SK-N-SH (cell line): Measurements from ENCODE around the gene WASF2. TPM values are rescaled to one million over a fixed set of nuclear protein-coding genes. Genes with fewer than 3 reads are reported as not detected.

Experiments
- CTCF ChIA-PET: fragments of 300-600, 350-600 bp; formaldehyde crosslinking; extraction: SDS; loops from one replicate; lab custom pipeline; 2021; lab: Yijun Ruan, JAX
- POLR2A ChIA-PET: fragments of 350-600 bp; sonication (Branson Sonifier 250); formaldehyde crosslinking; extraction: SDS; loops from one replicate; lab custom pipeline; 2020; ENCODE audit warnings: antibody characterized with exemption, inconsistent platforms; lab: Yijun Ruan, JAX
- DNase-seq: peaks from one replicate; pipeline ENCODE4 v3.0.0; 2012
- H2AFZ ChIP-seq: fragments of 200-600 bp; sonication (generic); 2 replicates; pipeline ENCODE4 v1.8.1; 2016; ENCODE audit warnings: antibody characterized with exemption, mild to moderate bottlenecking, low read depth
- H3F3A ChIP-seq: fragments of 200-600 bp; sonication (generic); replicated peaks from 2 replicates; pipeline ENCODE3; 2016; ENCODE audit warnings: antibody characterized with exemption, mild to moderate bottlenecking; ENCODE audit not compliant: insufficient read depth
- H3K27ac ChIP-seq, 2 experiments: fragments of 200-500 bp in 1 of 2; fragments of 200-600 bp in 1 of 2; sonication (Bioruptor generic) in 1 of 2; sonication (generic), shearing (Covaris generic) in 1 of 2; 2 replicates each; pipeline versions ENCODE4 v1.5.1 to v1.6.1; 2014 to 2016; ENCODE audit warnings: low read depth in 2 of 2, inconsistent platforms in 1 of 2, low read length in 1 of 2, mild to moderate bottlenecking in 1 of 2, mixed read lengths in 1 of 2
- H3K27me3 ChIP-seq: fragments of 200-600 bp; sonication (generic), shearing (Covaris generic); 2 replicates; pipeline ENCODE4 v1.6.1; 2016; ENCODE audit warnings: mixed run types; ENCODE audit not compliant: insufficient read depth
- H3K36me3 ChIP-seq, 2 experiments: fragments of 200-500 bp in 1 of 2; fragments of 200-600 bp in 1 of 2; sonication (Bioruptor generic) in 1 of 2; sonication (generic) in 1 of 2; replicated peaks in 1 of 2; 2 replicates each; pipeline versions ENCODE3 to v1.5.1; 2014 to 2016; ENCODE audit warnings: low read length in 1 of 2, mild to moderate bottlenecking in 1 of 2; ENCODE audit not compliant: insufficient read depth in 2 of 2, control insufficient read depth in 1 of 2
- H3K4me1 ChIP-seq, 2 experiments: fragments of 200-500 bp in 1 of 2; fragments of 200-600 bp in 1 of 2; sonication (Bioruptor generic) in 1 of 2; sonication (generic), shearing (Covaris generic) in 1 of 2; 2 replicates each; pipeline versions ENCODE4 v1.5.1 to v1.6.1; 2014 to 2016; ENCODE audit warnings: low read depth in 1 of 2, low read length in 1 of 2, mixed run types in 1 of 2; ENCODE audit not compliant: insufficient read depth in 2 of 2, control insufficient read depth in 1 of 2
- H3K4me2 ChIP-seq: fragments of 200-600 bp; sonication (generic), shearing (Covaris generic); 2 replicates; pipeline ENCODE4 v1.6.1; 2017; ENCODE audit warnings: mixed run types
- H3K4me3 ChIP-seq, 2 experiments: fragments of 200-500 bp in 1 of 2; fragments of 200-600 bp in 1 of 2; sonication (Bioruptor generic) in 1 of 2; sonication (generic), shearing (Covaris generic) in 1 of 2; 2 replicates each; pipeline versions ENCODE4 v1.5.1 to v1.8.1; 2014 to 2016; ENCODE audit warnings: low read depth in 2 of 2, inconsistent platforms in 1 of 2, low read length in 1 of 2, mild to moderate bottlenecking in 1 of 2, mixed read lengths in 1 of 2, moderate library complexity in 1 of 2
- H3K79me2 ChIP-seq: fragments of 200-600 bp; sonication (generic); 2 replicates; pipeline ENCODE4 v1.8.1; 2017; ENCODE audit warnings: mild to moderate bottlenecking; ENCODE audit not compliant: insufficient read depth
- H3K9ac ChIP-seq: fragments of 200-600 bp; sonication (generic); 2 replicates; pipeline ENCODE4 v1.6.1; 2017; ENCODE audit warnings: mixed run types
- H3K9me2 ChIP-seq: fragments of 200-600 bp; sonication (generic); 2 replicates; pipeline ENCODE4 v1.6.1; 2017; ENCODE audit warnings: mixed run types
- H3K9me3 ChIP-seq: fragments of 200-600 bp; sonication (generic); 2 replicates; pipeline ENCODE4 v1.6.1; 2017; ENCODE audit warnings: mixed run types, mild to moderate bottlenecking, moderate library complexity
- H4K20me1 ChIP-seq: fragments of 200-600 bp; sonication (generic); 2 replicates; pipeline ENCODE4 v1.6.1; 2017; ENCODE audit warnings: mild to moderate bottlenecking, mixed run types; ENCODE audit not compliant: insufficient read depth
- ELF1 ChIP-seq: IDR thresholded peaks from 2 replicates; pipeline ENCODE4 v1.4.0; 2012
- EP300 ChIP-seq, 2 experiments: IDR thresholded peaks; 2 replicates each; pipeline versions ENCODE4 v1.4.0 to v1.6.1; 2012; ENCODE audit warnings: borderline replicate concordance in 1 of 2, low read depth in 1 of 2, low read length in 1 of 2
- FOSL2 ChIP-seq: IDR thresholded peaks from 2 replicates; pipeline ENCODE4 v1.4.0; 2012; ENCODE audit warnings: low read depth, mild to moderate bottlenecking, moderate library complexity, borderline replicate concordance
- FOXJ3 ChIP-seq: sonication (generic); formaldehyde crosslinking; IDR thresholded peaks from 2 replicates; pipeline ENCODE4 v1.5.1; 2020; ENCODE audit warnings: mild to moderate bottlenecking, missing genetic modification reagents
- GATA2 ChIP-seq: sonication (generic); formaldehyde crosslinking; IDR thresholded peaks from 2 replicates; pipeline ENCODE4 v1.5.0; 2020; ENCODE audit warnings: mild to moderate bottlenecking, missing genetic modification reagents
- IRF3 ChIP-seq: fragments of 150-350 bp; IDR thresholded peaks from 2 replicates; pipeline ENCODE4 v1.6.1; 2016; ENCODE audit warnings: mild to moderate bottlenecking, low read depth, low read length
- JUND ChIP-seq: IDR thresholded peaks from 2 replicates; pipeline ENCODE4 v1.4.0; 2012
- MXI1 ChIP-seq: IDR thresholded peaks from 2 replicates; pipeline ENCODE4 v1.6.1; 2012; ENCODE audit warnings: mild to moderate bottlenecking, low read depth, low read length, improper control_type of control experiment
- NRF1 ChIP-seq: IDR thresholded peaks from 2 replicates; pipeline ENCODE4 v1.6.1; 2012; ENCODE audit warnings: low read depth, mild to moderate bottlenecking, low read length
- RXRA ChIP-seq: IDR thresholded peaks from 2 replicates; pipeline ENCODE4 v1.4.0; 2012; ENCODE audit warnings: low read depth, mild to moderate bottlenecking, borderline replicate concordance
- WGBS: methylation state at CpG from one replicate; pipeline ENCODE4 v1.1.6; 2017; ENCODE audit warnings: low lambda C conversion rate; 5-methylcytosine and 5-hydroxymethylcytosine counted together
- polyA plus RNA-seq, 3 experiments: library from polyadenylated mRNA; depleted of rRNA; stranded (reverse); fragments of >200 nt; gene quantifications; 2 replicates each; pipeline ENCODE4 v1.2.3, GENCODE V29; 2012
- TF ChIP-seq, protein P1 (sequence below): IDR thresholded peaks from 2 replicates; pipeline ENCODE4; 2012

Gene WASF2
- polyA plus RNA-seq, 1 of the 3 experiments (the other 2 are of a cell fraction): 27.1 TPM

GRCh38 chr1:27527223-27527889 lies 37.4 kb upstream of the WASF2 start:
- 87% methylated on average over 23 of the region's 27 CpGs for WGBS
- Histone ChIP-seq H4K20me1 (no peaks in the 10 kb centered on the region), H3K9ac (no peak overlapping the region), H2AFZ (no peak overlapping the region), H3K4me1 (peaks cover 3 to 56% of the 10 kb centered on the region in 2 experiments; a peak in 1 of 4 replicates), H3F3A (no peaks in the 10 kb centered on the region), H3K9me2 (no peaks in the 10 kb centered on the region), H3K9me3 (no peaks in the 10 kb centered on the region), H3K27me3 (no peaks in the 10 kb centered on the region), H3K36me3 (peaks cover 0 to 4% of the 10 kb centered on the region in 2 experiments), H3K27ac (no peak overlapping the region; a peak in 1 of 4 replicates), H3K4me3 (no peak overlapping the region), H3K79me2 (no peaks in the 10 kb centered on the region), H3K4me2 (no peak overlapping the region)
- peak; percentile 80 for DNase-seq
- ChIA-PET POLR2A (interaction anchor here (0.8 to 1.0 kb wide), 2 partner anchors 8 to 9 kb away, joined by 3 to 4 read pairs; no protein-coding TSS in a partner anchor), CTCF (interaction anchor here (1.0 to 3.6 kb wide), 5 partner anchors 23 to 134 kb away, joined by 3 to 19 read pairs (median 4); no protein-coding TSS in a partner anchor)
- TF ChIP-seq IRF3: no peak
- no peak for TF ChIP-seq NRF1
- TF ChIP-seq, protein P1, sequence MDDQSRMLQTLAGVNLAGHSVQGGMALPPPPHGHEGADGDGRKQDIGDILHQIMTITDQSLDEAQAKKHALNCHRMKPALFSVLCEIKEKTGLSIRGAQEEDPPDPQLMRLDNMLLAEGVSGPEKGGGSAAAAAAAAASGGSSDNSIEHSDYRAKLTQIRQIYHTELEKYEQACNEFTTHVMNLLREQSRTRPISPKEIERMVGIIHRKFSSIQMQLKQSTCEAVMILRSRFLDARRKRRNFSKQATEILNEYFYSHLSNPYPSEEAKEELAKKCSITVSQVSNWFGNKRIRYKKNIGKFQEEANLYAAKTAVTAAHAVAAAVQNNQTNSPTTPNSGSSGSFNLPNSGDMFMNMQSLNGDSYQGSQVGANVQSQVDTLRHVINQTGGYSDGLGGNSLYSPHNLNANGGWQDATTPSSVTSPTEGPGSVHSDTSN: no peak
- TF ChIP-seq FOXJ3 (CRISPR knock-in tag): 0 out of 2 replicates have a peak, but pooled peaks have one; percentile 9
- no peak for TF ChIP-seq RXRA
- 0 out of 2 replicates have a peak, but pooled peaks have one; percentile 41 for TF ChIP-seq MXI1
- no peak for TF ChIP-seq EP300 (IDR thresholded peaks at IDR 0.05; ENCODE audit: borderline replicate concordance in 1 of 2, low read depth in 1 of 2, low read length in 1 of 2)
- no peak for TF ChIP-seq JUND
- TF ChIP-seq GATA2: no peak
- no peak for TF ChIP-seq FOSL2

DNA sequence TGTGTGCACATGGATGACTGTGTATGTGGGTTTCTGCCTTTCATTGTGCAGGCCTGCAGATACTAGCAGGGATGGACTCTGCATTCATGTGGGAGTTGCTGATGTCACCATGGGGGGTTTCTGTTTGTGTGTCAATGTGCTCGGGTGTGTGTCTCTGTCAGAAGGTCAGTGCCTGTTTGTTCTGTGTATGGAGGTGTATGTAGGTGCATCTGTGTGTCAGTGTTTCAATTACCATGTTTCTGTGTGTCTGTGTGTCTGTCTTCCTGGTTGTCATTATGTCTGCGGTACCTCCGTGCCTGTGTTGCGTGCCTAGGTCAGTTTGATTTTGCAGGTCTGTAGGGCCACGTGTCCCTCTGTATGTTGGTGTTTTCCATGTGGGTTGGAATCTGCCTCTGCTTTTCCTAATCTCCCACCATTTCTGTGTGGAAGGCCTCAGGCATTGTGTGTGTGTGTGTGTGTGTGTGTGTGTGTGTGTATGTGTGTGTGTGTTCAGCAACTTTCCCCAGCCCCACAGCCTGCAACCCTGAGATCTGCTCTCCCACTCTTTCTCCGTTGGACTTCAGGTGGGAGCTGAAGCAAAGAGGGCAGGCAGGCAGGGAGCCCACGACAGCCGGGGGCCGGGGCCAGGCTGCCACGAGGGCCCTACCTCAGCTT lies 36.7 kb upstream of the WASF2 start:
- Histone ChIP-seq H3F3A (no peaks in the 10 kb centered on the region), H3K4me2 (no peak overlapping the region), H3K9me2 (no peaks in the 10 kb centered on the region), H3K79me2 (no peaks in the 10 kb centered on the region), H3K4me1 (peaks cover 3 to 62% of the 10 kb centered on the region in 2 experiments; a peak in 1 of 4 replicates), H3K36me3 (peaks cover 0 to 4% of the 10 kb centered on the region in 2 experiments), H3K9ac (no peak overlapping the region), H3K27ac (no peak overlapping the region; a peak in 1 of 4 replicates), H2AFZ (no peak overlapping the region), H4K20me1 (no peaks in the 10 kb centered on the region), H3K4me3 (no peak overlapping the region), H3K9me3 (no peaks in the 10 kb centered on the region), H3K27me3 (no peaks in the 10 kb centered on the region)
- no peak for DNase-seq
- CTCF ChIA-PET: interaction anchor here (1.0 to 3.6 kb wide), 4 partner anchors 12 to 80 kb away, joined by 3 to 19 read pairs (median 4); no protein-coding TSS in a partner anchor
- WGBS: 88% methylated on average over 7 of the region's 10 CpGs
- no peak for TF ChIP-seq ELF1
- TF ChIP-seq MXI1: 0 out of 2 replicates have a peak, but pooled peaks have one; percentile 25
- peak; percentile 52 for TF ChIP-seq GATA2
- 0 out of 2 replicates have a peak, but pooled peaks have one; percentile 43 for TF ChIP-seq FOXJ3 (CRISPR knock-in tag)
- POLR2A ChIA-PET: interaction anchor here (0.6 kb wide), 1 partner anchor 151 kb away, joined by 3 read pairs; no protein-coding TSS in a partner anchor
